Lung (tissue), 12 donors: ENCODE measurements around the gene STRADB. TPM values are rescaled to one million over a fixed set of nuclear protein-coding genes. Genes with fewer than 3 reads are reported as not detected.
A peak's percentile ranks its signal among the peaks of the same experiment; 100 is the strongest.

Experiments used
- ATAC-seq: fragments of 200-7000 bp; cut with Tn5 transposase; one replicate; pipeline ENCODE4 v1.9.1; 2020; ENCODE audit warnings: moderate number of reproducible peaks; ENCODE audit not compliant: insufficient read depth, low FRiP score
- DNase-seq, 3 donors: peaks; one replicate each; pipeline ENCODE4 v3.0.0-alpha.2; 2013 to 2017
- H3K27ac ChIP-seq, 2 donors: one replicate each; pipeline ENCODE4 v1.5.1; 2013; ENCODE audit warnings: mild to moderate bottlenecking in 2 of 2, moderate library complexity in 2 of 2, control low read depth in 1 of 2, inconsistent platforms in 1 of 2, low read depth in 1 of 2, low read length in 1 of 2
- H3K27me3 ChIP-seq, 3 donors: one replicate each; pipeline ENCODE4 v1.5.1; 2013; ENCODE audit warnings: low read length in 2 of 3; ENCODE audit not compliant: control insufficient read depth in 3 of 3, insufficient read depth in 3 of 3
- H3K36me3 ChIP-seq, 4 donors: one replicate each; pipeline ENCODE4 v1.5.1; 2013; ENCODE audit warnings: low read length in 4 of 4, mild to moderate bottlenecking in 1 of 4, moderate library complexity in 1 of 4; ENCODE audit not compliant: control insufficient read depth in 4 of 4, insufficient read depth in 4 of 4
- H3K4me1 ChIP-seq, 5 donors: one replicate each; pipeline ENCODE4 v1.5.1; 2013; ENCODE audit warnings: low read length in 5 of 5, mild to moderate bottlenecking in 2 of 5, moderate library complexity in 1 of 5; ENCODE audit not compliant: control insufficient read depth in 5 of 5, insufficient read depth in 5 of 5
- H3K4me3 ChIP-seq: one replicate; pipeline ENCODE4 v1.5.1; 2013; ENCODE audit warnings: mild to moderate bottlenecking, control low read depth, moderate library complexity
- H3K9ac ChIP-seq, 2 donors: one replicate each; pipeline ENCODE4 v1.5.1; 2013; ENCODE audit warnings: low read length in 2 of 2, control low read depth in 1 of 2; ENCODE audit not compliant: insufficient read depth in 1 of 2
- H3K9me3 ChIP-seq, 4 donors: one replicate each; pipeline ENCODE4 v1.5.1; 2013; ENCODE audit warnings: low read length in 3 of 4, mild to moderate bottlenecking in 1 of 4, moderate library complexity in 1 of 4; ENCODE audit not compliant: control insufficient read depth in 4 of 4, insufficient read depth in 3 of 4
- WGBS, 2 donors: extraction: QIAGEN DNeasy Blood & Tissue Kit; methylation state at CpG; one replicate each; pipeline ENCODE4 v1.1.7; 2013; 5-methylcytosine and 5-hydroxymethylcytosine counted together
- polyA plus RNA-seq, 2 donors: library from polyadenylated mRNA; stranded (reverse); fragments of 200-250 nt; gene quantifications; one replicate each; pipeline ENCODE4 v1.2.1, GENCODE V29; 2013
- total RNA-seq, 2 donors: library from RNA; depleted of rRNA in 1 of 2; stranded (reverse); fragments of >200 nt in 1 of 2; gene quantifications; one replicate each; pipeline ENCODE4 v1.2.1, GENCODE V29; 2014 to 2021
- TF ChIP-seq, protein P1 (sequence below): IDR thresholded peaks from 2 replicates; pipeline ENCODE4 v1.5.1; 2012; ENCODE audit warnings: mild to moderate bottlenecking; ENCODE audit errors: control extremely low read depth, extremely low read depth
- donor health status: control.
- donor health status: control.
- donor health status: Bipolar disorder and iron deficiency.
- donor health status: healthy.
- donor health status: DM: yes; HTN: yes; CAD: no.

Gene STRADB
- total and polyA plus RNA-seq, 4 donors, result 10.3 to 58.6 (median 16.8) TPM

DNA sequence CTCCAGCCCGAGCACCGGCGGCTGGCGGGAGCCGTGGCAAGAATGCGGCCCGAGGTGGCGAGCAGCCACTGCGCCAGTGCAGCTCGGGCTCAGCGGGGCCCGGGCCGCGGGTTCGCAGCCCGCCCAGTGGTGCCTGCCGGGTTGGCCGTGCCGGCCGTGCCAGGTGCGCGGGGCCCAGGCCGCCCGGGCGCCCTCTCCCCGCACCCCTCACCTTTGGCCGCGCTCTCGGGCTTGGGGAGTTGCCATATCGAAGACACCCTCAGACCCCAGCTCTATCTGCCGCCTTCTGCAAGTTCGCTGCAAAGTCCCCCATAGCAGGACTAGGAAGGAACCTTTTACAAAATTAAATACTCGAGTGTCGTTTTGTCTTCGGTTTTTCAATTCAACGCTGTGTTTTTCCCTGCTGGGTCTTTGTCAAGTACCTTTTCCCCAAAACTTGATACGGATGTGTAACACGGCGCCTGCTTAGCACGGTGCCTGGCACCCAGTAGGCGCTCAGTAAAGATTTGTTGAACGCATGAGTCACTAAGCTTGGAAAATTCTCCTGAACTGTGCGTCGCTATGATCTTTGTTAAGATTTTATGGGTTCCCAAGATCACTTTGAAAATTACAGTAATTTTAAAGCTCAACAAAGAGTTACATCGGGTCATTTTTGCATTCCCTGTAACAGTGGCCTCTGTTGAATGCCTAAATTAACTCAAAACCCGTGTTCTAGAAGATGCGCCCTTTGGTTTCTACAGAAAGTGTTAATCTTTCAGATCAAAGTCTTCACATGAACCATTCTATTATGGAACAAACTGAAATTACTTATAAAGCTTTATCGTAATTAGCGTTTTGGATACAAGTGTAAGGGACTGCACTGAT, 750 bp downstream of the STRADB start:
- peaks cover 1 to 12% (median 6%) of the 10 kb centered on the region in 4 donors for H3K36me3 ChIP-seq
- H3K27ac ChIP-seq, result peak overlapping the region; percentile 89 to 92
- H3K9ac ChIP-seq, result peak overlapping the region; percentile 27 to 76
- H3K4me1 ChIP-seq, result peaks cover 0 to 23% (median 4%) of the 10 kb centered on the region in 5 donors
- ATAC-seq (peak; percentile 36), DNase-seq (peak in 1 of 3 donors; percentile 44)
- H3K9me3 ChIP-seq, result no peaks in the 10 kb centered on the region
- peak overlapping the region; percentile 78 for H3K4me3 ChIP-seq
- 13% methylated on average over 41 to 49 of the region's 49 CpGs for WGBS, 2 donors
- TF ChIP-seq, protein P1, sequence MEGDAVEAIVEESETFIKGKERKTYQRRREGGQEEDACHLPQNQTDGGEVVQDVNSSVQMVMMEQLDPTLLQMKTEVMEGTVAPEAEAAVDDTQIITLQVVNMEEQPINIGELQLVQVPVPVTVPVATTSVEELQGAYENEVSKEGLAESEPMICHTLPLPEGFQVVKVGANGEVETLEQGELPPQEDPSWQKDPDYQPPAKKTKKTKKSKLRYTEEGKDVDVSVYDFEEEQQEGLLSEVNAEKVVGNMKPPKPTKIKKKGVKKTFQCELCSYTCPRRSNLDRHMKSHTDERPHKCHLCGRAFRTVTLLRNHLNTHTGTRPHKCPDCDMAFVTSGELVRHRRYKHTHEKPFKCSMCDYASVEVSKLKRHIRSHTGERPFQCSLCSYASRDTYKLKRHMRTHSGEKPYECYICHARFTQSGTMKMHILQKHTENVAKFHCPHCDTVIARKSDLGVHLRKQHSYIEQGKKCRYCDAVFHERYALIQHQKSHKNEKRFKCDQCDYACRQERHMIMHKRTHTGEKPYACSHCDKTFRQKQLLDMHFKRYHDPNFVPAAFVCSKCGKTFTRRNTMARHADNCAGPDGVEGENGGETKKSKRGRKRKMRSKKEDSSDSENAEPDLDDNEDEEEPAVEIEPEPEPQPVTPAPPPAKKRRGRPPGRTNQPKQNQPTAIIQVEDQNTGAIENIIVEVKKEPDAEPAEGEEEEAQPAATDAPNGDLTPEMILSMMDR, result no peak
- H3K27me3 ChIP-seq, result no peaks in the 10 kb centered on the region

DNA sequence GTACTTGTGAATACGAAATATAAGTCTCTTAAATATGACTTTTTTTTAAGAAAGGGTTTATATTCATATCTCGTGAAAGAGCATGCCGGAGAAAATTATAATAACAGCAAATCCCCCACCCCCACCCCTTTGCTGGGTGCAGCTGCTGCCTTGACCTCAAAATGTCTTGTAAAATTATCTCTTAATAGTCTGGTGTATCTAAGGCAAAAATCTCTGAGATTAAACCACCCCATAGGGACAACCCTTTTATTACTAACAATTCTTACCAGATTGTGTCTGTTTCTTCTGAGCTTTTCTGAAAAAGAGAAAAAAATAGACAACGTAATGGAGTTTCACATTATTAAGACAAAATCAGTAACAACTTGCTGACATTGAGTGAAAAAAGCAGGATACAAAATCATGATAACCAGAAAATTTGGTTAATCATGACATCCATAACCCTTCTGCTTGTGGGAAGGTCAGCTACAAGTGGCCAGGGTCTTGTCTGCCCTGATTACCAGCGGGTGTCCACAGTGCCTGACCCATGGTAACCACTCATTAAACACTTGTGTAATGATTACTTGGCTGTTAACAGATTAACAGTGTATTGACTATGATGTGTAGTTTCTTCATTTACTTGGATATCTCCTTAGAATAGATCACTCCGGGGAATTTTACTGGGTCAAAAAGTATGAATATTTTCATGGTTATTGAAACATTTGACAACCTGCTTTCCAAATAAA, 1.5 kb downstream of the STRADB start:
- H3K36me3 ChIP-seq, result peaks cover 0 to 8% (median 5%) of the 10 kb centered on the region in 4 donors
- DNase-seq (no peak), ATAC-seq (no peak)
- TF ChIP-seq, protein P1, result no peak
- H3K4me1 ChIP-seq, result peaks cover 0 to 20% (median 4%) of the 10 kb centered on the region in 5 donors
- no peak overlapping the region for H3K4me3 ChIP-seq
- H3K9ac ChIP-seq, result no peak overlapping the region
- no peaks in the 10 kb centered on the region for H3K27me3 ChIP-seq
- 85 to 86% methylated on average over 6 of the region's 6 CpGs for WGBS, 2 donors
- H3K27ac ChIP-seq, result no peak overlapping the region
- no peaks in the 10 kb centered on the region for H3K9me3 ChIP-seq

DNA sequence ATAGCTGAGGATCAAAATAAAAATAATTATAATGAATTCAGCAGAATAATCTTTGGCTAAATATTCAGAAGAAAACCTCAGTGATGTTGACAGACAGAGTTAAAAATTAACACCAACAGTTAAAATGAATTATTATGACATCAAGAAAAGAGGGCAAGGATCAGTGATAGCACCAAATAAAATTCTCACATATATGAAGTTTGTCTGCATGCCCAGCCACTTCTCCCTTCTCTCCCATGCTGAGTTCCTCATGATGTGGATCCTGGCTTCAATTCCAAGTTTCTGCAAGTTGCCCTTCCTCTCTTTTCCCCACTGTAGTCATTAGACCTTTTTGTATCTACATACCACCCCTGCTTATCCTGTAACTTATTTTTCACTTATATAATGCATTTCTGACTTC, 6.8 kb downstream of the STRADB start:
- H3K9me3 ChIP-seq, result no peaks in the 10 kb centered on the region
- DNase-seq (no peak), ATAC-seq (no peak)
- no peak overlapping the region for H3K4me3 ChIP-seq
- TF ChIP-seq, protein P1, result no peak
- H3K27ac ChIP-seq, result no peak overlapping the region
- H3K9ac ChIP-seq, result no peak overlapping the region
- peaks cover 7 to 34% (median 16%) of the 10 kb centered on the region in 4 donors for H3K36me3 ChIP-seq
- H3K27me3 ChIP-seq, result no peaks in the 10 kb centered on the region
- peaks cover 0 to under 1% (median 0%) of the 10 kb centered on the region in 5 donors for H3K4me1 ChIP-seq
